Suprapubic skin (tissue), 4 donors: ENCODE data around the gene ARPC5. TPM values are rescaled to one million over a fixed set of nuclear protein-coding genes. Genes with fewer than 3 reads are reported as not detected.

Experiments used
- DNase-seq, 2 donors: peaks; one replicate each; pipeline ENCODE4 v3.0.0-alpha.2; 2019; ENCODE audit warnings: low spot score in 2 of 2
- H3K27ac ChIP-seq: fragments of 200-600 bp; sonication (generic); one replicate; pipeline ENCODE4 v1.5.1; 2019
- H3K27me3 ChIP-seq: fragments of 200-600 bp; sonication (generic); one replicate; pipeline ENCODE4 v1.5.1; 2019
- H3K36me3 ChIP-seq: fragments of 200-600 bp; sonication (generic); one replicate; pipeline ENCODE4 v1.5.1; 2019
- H3K4me1 ChIP-seq: fragments of 200-600 bp; sonication (generic); one replicate; pipeline ENCODE4 v1.5.1; 2019
- H3K4me3 ChIP-seq: fragments of 200-600 bp; sonication (generic); one replicate; pipeline ENCODE4 v1.5.1; 2019; ENCODE audit warnings: mild to moderate bottlenecking
- H3K9me3 ChIP-seq: fragments of 200-600 bp; sonication (generic); one replicate; pipeline ENCODE4 v1.5.1; 2019
- EP300 ChIP-seq: sonication (generic); formaldehyde crosslinking; IDR thresholded peaks from one replicate; pipeline ENCODE4 v1.6.1; 2017; ENCODE audit warnings: antibody characterized with exemption
- POLR2A ChIP-seq, 2 donors: fragments of 450-650 bp; IDR thresholded peaks; one replicate each; pipeline ENCODE4 v1.6.1; 2017; ENCODE audit warnings: antibody characterized with exemption in 2 of 2, mild to moderate bottlenecking in 2 of 2, moderate library complexity in 2 of 2
- POLR2AphosphoS5 ChIP-seq, 3 donors: sonication (generic); formaldehyde crosslinking; IDR thresholded peaks; one replicate each; pipeline ENCODE4 v1.6.1; 2017; ENCODE audit warnings: antibody characterized with exemption in 3 of 3
- WGBS: methylation state at CpG from one replicate; pipeline ENCODE4 v1.1.5; 2018; 5-methylcytosine and 5-hydroxymethylcytosine counted together
- total RNA-seq, 4 donors: library from RNA; depleted of rRNA; stranded (reverse); fragments of >200 nt; gene quantifications; one replicate each; pipeline ENCODE4 v1.1.0, GENCODE V29; 2016
- TF ChIP-seq, protein P1 (sequence below), 2 donors: fragments of 200-600 bp in 1 of 2; fragments of 450-650 bp in 1 of 2; sonication (generic) in 1 of 2; IDR thresholded peaks; one replicate each; pipeline ENCODE4 v1.5.1; 2016 to 2019; ENCODE audit warnings: antibody characterized with exemption in 2 of 2, mild to moderate bottlenecking in 1 of 2, moderate library complexity in 1 of 2

The ARPC5 gene
- total RNA-seq, 4 donors from 2014 or later, result 45.1 to 66.9 (median 52.5) TPM

DNA sequence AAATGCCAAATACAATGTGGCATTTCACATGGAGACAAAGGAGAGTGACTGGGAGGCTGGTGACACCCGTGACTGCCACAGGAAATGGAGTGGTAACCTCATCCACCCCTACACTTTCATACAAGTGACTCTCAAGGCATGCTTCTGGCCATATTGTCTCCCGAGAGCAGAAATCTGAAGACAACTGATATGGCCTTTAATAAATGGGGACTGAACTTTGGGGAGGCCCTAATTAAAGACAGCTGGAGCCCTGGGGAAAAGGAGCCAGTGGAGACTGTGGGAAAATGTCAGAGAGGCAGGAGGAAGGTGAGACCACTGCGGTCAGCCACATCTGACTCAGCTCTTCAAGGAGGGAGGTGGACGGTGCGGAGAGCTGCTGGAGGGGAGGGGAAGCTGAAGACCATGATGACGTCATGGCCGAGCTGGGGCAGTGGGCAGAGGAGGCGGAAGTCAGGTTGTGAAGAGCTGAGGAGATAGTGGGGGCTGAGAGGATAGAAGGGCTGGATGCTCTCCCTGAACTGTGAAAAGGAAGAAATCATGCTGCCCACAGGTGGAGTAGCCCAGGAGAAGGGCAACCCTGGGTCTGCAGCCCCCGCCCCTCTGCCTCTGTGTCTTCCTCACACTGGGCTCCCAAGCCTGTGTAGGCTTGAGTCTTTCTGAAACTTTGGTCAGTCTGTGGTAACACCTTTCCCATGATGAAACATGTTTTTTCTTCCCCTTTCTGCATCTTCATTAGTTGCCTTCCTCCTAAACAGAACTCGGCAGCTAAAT, 31.4 kb downstream of the ARPC5 start:
- Histone ChIP-seq H3K4me3 (no peak overlapping the region), H3K4me1 (peaks cover 10% of the 10 kb centered on the region), H3K27ac (no peak overlapping the region), H3K9me3 (no peaks in the 10 kb centered on the region), H3K36me3 (no peaks in the 10 kb centered on the region), H3K27me3 (no peaks in the 10 kb centered on the region)
- no peak for TF ChIP-seq POLR2A (IDR thresholded peaks at IDR 0.05)
- TF ChIP-seq POLR2AphosphoS5 (IDR thresholded peaks at IDR 0.05), result no peak
- TF ChIP-seq, protein P1, sequence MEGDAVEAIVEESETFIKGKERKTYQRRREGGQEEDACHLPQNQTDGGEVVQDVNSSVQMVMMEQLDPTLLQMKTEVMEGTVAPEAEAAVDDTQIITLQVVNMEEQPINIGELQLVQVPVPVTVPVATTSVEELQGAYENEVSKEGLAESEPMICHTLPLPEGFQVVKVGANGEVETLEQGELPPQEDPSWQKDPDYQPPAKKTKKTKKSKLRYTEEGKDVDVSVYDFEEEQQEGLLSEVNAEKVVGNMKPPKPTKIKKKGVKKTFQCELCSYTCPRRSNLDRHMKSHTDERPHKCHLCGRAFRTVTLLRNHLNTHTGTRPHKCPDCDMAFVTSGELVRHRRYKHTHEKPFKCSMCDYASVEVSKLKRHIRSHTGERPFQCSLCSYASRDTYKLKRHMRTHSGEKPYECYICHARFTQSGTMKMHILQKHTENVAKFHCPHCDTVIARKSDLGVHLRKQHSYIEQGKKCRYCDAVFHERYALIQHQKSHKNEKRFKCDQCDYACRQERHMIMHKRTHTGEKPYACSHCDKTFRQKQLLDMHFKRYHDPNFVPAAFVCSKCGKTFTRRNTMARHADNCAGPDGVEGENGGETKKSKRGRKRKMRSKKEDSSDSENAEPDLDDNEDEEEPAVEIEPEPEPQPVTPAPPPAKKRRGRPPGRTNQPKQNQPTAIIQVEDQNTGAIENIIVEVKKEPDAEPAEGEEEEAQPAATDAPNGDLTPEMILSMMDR (IDR thresholded peaks at IDR 0.05), result no peak
- 69% methylated on average over 10 of the region's 10 CpGs for whole genome bisulfite sequencing
- no peak for DNase-seq

DNA sequence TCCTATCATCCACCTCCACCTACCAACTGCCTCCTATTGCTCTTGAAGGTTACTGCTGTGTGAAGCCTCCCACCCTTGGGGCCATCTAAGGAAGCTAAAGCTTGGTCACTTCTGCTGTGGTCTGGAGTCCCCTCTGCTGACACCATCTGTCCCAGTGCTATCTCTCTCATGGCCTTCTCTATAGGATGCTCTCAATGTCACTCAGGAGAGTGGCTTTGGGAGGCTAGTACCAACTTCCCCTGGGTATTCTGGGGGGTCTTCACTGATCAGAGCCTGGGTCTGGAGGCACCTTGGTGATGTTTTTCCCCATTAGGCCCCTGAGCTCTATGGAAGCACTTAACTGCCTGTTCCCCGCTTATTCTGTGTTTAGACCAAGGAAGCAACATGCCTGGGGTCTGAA, 33.1 kb downstream of the ARPC5 start:
- H3K9me3 ChIP-seq, result no peaks in the 10 kb centered on the region
- DNase-seq, result no peak
- peaks cover 3% of the 10 kb centered on the region for H3K4me1 ChIP-seq
- TF ChIP-seq EP300 (no peak), POLR2AphosphoS5 (IDR thresholded peaks at IDR 0.05) (no peak), POLR2A (IDR thresholded peaks at IDR 0.05) (no peak)
- TF ChIP-seq, protein P1 (IDR thresholded peaks at IDR 0.05), result no peak
- no peaks in the 10 kb centered on the region for H3K36me3 ChIP-seq
- H3K27ac ChIP-seq, result no peak overlapping the region
- H3K4me3 ChIP-seq, result no peak overlapping the region
- WGBS, result 86% methylated on average over 1 of the region's 1 CpG
- no peaks in the 10 kb centered on the region for H3K27me3 ChIP-seq

GRCh38 chr1:183600634-183601033, 34.9 kb downstream of the ARPC5 start:
- peaks cover 3% of the 10 kb centered on the region for H3K4me1 ChIP-seq
- H3K27me3 ChIP-seq, result no peaks in the 10 kb centered on the region
- no peak overlapping the region for H3K27ac ChIP-seq
- H3K4me3 ChIP-seq, result no peak overlapping the region
- no peak for DNase-seq
- no peaks in the 10 kb centered on the region for H3K36me3 ChIP-seq
- H3K9me3 ChIP-seq, result no peaks in the 10 kb centered on the region
- 88% methylated on average over 3 of the region's 3 CpGs for WGBS
- TF ChIP-seq POLR2AphosphoS5 (IDR thresholded peaks at IDR 0.05) (no peak), EP300 (no peak), POLR2A (IDR thresholded peaks at IDR 0.05) (no peak)
- TF ChIP-seq, protein P1 (IDR thresholded peaks at IDR 0.05), result no peak

DNA sequence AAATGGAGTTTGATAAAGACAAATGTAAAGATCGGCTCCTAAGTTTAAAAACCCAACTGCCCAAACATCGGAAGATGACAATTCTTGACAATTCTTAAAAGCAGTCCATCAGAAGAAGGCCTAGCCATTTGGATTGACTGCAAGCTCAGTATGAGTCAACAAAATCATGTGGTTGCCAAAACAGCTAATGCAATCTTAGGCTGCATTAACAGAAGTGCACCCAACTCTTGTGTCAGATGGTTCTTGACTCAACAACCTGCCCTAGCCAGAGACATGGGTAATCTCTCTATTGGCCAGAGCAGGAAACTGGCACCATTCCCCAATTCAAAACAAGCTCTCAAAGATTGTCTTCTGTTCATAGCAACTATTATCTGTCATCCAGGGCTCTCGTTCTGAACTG, 35.4 kb downstream of the ARPC5 start:
- Histone ChIP-seq H3K36me3 (no peaks in the 10 kb centered on the region), H3K9me3 (no peaks in the 10 kb centered on the region), H3K27me3 (no peaks in the 10 kb centered on the region), H3K4me3 (no peak overlapping the region), H3K27ac (no peak overlapping the region), H3K4me1 (peaks cover 3% of the 10 kb centered on the region)
- 69% methylated on average over 3 of the region's 3 CpGs for WGBS
- DNase-seq, result no peak
- no peak for TF ChIP-seq POLR2A (IDR thresholded peaks at IDR 0.05)
- TF ChIP-seq POLR2AphosphoS5 (IDR thresholded peaks at IDR 0.05), result peak in 1 of 3 donors; percentile 72

GRCh38 chr1:183598386-183598785, 37.2 kb downstream of the ARPC5 start:
- Histone ChIP-seq H3K4me1 (peaks cover 3% of the 10 kb centered on the region), H3K36me3 (no peaks in the 10 kb centered on the region), H3K27ac (no peak overlapping the region), H3K27me3 (no peaks in the 10 kb centered on the region), H3K9me3 (no peaks in the 10 kb centered on the region), H3K4me3 (no peak overlapping the region)
- TF ChIP-seq POLR2A (IDR thresholded peaks at IDR 0.05), result no peak
- no peak for TF ChIP-seq POLR2AphosphoS5 (IDR thresholded peaks at IDR 0.05)
- TF ChIP-seq, protein P1 (IDR thresholded peaks at IDR 0.05), result no peak
- no peak for TF ChIP-seq EP300
- DNase-seq, result no peak
- 45% methylated on average over 2 of the region's 2 CpGs for WGBS
